GM19372 (cell line): ENCODE measurements around the gene OR8D1.
"Not testable (repeated sequence)": the region's sequence is repeated elsewhere in the genome, so short reads cannot be mapped to it uniquely, and the experiment has no call there.

Experiments used
- ATAC-seq: cut with Tn5 transposase; IDR thresholded peaks from one replicate; pipeline ENCODE4 v1.9.1; 2021; ENCODE audit warnings: mild to moderate bottlenecking, low read depth, moderate library complexity; ENCODE audit not compliant: unreplicated experiment

Gene OR8D1

GRCh38 chr11:124294687-124295086 is 19.1 kb downstream of the OR8D1 start:
- no peak for ATAC-seq

DNA sequence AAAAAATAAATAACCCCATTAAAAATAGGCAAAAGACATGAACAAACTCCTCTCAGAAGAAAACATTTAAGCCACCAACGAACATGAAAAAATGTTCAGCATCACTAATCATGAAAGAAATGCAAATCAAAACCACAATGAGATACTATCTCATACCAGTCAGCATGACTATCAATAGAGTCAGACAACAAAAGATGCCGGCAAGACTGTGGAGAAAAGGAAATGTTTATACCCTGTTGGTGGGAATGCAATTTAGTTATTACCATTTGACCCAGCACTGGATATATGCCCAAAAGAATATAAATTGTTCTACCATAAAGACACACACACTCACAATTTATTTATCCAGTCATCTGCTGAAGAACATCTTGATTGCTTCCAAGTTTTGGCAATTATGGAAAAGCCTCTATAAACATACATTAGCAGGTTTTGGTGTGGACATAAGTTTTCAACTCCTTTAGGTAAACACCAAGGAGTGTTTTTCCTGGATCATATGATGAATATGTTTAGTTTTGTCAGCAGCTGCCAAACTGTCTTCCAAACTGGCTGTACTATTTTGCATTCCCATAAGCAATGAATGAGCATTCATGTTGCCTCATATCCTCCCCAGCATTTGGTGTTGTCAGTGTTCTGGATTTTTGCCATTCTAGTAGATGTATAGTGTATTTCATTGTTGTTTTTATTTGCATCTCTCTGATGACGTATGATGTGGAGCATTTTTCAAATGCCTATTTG is 28.0 kb downstream of the OR8D1 start:
- no peak for ATAC-seq

- no peak for ATAC-seq
Measured at GRCh38 chr11:124278261-124278660, 35.5 kb downstream of the OR8D1 start.

GRCh38 chr11:124277804-124278203 is 35.9 kb downstream of the OR8D1 start:
- no peak for ATAC-seq

- ATAC-seq = no peak
Measured at GRCh38 chr11:124277207-124277606, 36.5 kb downstream of the OR8D1 start.

DNA sequence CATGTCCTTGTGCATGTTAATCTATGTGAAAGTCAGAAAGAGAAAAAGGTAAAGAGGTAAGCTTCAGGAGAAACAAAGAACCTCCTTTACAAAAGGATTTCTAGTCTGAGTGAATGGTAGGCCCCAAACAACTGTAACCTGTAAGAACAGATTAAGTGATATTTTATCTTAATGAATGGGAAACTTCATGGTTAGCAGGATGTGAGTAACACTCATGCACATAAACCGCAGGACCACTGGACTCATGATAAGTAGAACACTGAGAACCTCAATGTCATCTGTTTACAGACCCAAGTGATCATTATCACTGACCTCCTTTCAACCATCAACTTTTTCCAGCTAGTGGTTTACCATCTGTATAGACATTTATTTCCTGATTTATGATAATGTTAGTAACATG is 37.7 kb downstream of the OR8D1 start:
- no peak for ATAC-seq

DNA sequence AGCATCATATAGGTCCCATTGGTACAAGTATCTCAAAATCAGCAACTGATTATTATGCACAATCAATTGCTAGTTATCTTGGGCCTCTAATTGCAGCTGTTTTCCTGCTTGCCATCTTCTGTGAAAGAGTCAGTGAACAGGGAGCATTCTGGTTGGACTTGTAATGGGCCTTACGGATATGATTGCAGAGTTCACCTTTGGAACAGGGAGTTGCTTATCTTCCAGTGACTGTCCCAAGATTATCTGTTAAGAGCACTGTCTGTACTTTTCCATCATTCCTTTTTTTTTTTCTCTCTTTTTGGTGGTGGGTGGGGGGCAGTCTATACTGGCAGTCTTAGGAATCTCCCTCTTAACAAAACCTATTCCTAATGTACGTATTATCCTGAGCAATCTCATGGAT is 39.7 kb downstream of the OR8D1 start:
- ATAC-seq = no peak

- not testable (repeated sequence) for ATAC-seq
Measured at GRCh38 chr11:124270886-124271285, 42.9 kb downstream of the OR8D1 start.

- ATAC-seq = not testable (repeated sequence)
Measured at GRCh38 chr11:124265041-124265440, 48.7 kb downstream of the OR8D1 start.

DNA sequence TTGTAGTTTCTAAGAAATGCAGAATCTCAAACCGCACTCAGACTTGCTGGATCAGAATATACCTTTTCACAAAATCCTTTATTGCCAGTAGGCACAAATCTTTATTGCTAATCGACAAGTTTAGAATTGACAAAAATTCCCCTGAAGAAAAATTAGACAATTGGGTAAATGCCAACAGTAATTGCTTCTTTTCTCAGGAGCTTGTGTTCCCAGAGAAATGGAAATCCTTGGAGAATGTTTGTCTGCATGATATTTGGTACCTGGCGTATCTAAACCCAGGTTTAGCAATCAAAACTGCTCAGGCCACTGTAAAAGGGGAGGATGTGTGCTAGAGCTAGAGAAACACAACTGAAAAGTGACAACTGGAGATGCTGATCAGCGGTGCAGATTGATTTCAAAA is 57.7 kb downstream of the OR8D1 start, which contains the start of gene OR8G5:
Gene OR8G5 (plus strand): TSS at position 301 of the 400 bp plus-strand sequence. CDS start 8,556 bp downstream, outside the sequence.
- ATAC-seq = no peak
